AG04449 (cell line): ENCODE measurements around the gene JUN.
A peak's percentile ranks its signal among the peaks of the same experiment; 100 is the strongest.

ENCODE experiments used
- CTCF ChIA-PET: fragments of 350-600 bp; formaldehyde crosslinking; extraction: SDS; loops from one replicate; lab custom pipeline; 2021; ENCODE audit warnings: antibody characterized with exemption; lab: Yijun Ruan, JAX
- POLR2A ChIA-PET: fragments of 400-600, 350-600 bp; formaldehyde crosslinking; extraction: SDS; loops from one replicate; lab custom pipeline; 2020; ENCODE audit warnings: antibody characterized with exemption, inconsistent platforms; lab: Yijun Ruan, JAX
- DNase-seq: peaks from one replicate; pipeline ENCODE4 v3.0.0-alpha.2; 2010; ENCODE audit warnings: low read depth, low spot score
- H3K4me3 ChIP-seq: 2 replicates; pipeline ENCODE4 v1.5.1; 2011; ENCODE audit warnings: low read depth, mild to moderate bottlenecking, control low read depth, low read length
- CTCF ChIP-seq: IDR thresholded peaks from one replicate; pipeline ENCODE4 v1.5.1; 2011; ENCODE audit warnings: mild to moderate bottlenecking, moderate library complexity, low read length, control low read depth, inconsistent platforms; ENCODE audit not compliant: insufficient read depth; ENCODE audit errors: missing control alignments

Gene JUN

DNA sequence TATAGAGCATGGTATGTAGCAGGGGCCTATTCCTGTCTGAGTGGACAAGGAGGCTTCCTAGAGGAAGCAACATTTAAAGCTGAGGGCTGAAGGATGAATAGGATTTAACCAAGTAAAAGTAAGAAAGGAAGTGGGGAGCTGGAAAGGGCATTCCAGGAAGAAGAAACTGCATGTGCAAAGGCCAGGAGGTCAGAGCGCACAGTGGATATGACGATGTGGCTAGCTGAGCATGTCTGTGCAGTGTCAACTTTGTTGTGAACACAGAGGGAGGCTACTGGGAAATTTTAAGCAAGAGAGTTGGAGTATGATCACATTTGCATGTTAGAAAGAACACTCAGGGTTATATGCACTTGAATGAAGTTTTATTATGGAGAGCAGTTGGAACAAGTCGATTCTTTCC is 28.6 kb upstream of the JUN start:
- no peak for DNase-seq
- no peak overlapping the region for H3K4me3 ChIP-seq
- TF ChIP-seq CTCF: no peak
- ChIA-PET CTCF (no interaction called here), POLR2A (interaction anchor here (0.9 kb wide), 1 partner anchor 29 kb away, joined by 4 read pairs; the partner anchor contains the start of gene JUN)

DNA sequence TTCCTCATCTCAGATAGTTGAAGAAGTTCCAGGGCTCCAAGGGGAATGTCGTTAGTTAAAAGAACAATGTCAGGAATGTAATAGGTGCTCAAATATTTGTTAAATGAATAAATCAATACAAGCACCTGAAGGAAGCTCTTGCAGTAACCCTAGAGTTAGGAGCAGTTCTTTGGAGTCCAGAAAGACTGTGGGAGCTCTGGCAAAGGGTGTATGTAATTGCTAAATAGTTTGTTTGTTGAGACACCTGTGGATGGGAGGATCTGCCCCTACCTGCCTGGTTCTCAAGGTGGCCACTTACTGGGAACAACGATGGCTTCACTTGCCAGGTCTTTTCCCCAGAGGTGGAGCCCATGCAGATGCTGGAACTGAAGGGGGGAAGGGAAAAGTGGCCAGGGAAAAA is 27.5 kb upstream of the JUN start:
- H3K4me3 ChIP-seq: no peak overlapping the region
- TF ChIP-seq CTCF: no peak
- ChIA-PET CTCF (no interaction called here), POLR2A (no interaction called here)
- DNase-seq: no peak

DNA sequence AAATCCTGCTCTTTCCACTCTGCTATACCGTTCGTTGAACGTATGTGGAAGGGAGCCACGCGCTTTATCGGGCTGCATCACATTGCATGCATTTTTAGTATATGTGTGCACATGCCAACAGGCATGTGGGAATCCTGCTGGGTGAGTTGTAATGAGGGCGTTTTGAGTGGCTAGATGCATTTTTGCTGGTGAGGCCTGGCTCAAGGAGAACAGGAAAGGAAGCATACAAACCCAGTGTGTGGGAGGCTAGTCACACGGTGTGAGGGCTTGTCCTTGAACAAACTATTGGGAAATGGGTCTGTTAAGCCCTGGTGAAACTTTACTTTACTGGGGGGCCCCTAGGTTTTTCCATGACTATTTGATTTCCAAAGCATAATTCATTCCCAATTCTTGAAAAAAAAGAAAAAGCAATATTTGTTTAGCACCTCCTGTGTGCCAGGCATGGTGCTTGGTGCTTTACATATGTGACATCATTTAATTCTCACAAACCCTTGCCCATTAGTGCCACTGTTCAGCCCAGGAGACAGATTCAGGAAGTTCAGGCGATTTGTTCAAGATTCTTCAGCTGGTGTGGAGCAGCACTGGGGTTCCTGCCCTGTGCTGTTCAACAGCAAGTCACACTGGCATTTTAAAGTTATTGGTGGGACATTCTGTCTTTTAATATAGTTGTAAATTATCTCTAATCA is 25.6 kb upstream of the JUN start:
- peak; percentile 88 for DNase-seq
- POLR2A ChIA-PET: interaction anchor here (0.7 kb wide), 1 partner anchor 364 kb away, joined by 3 read pairs; no protein-coding TSS in a partner anchor
- TF ChIP-seq CTCF: no peak
- no peak overlapping the region for H3K4me3 ChIP-seq
- CTCF ChIA-PET: no interaction called here

DNA sequence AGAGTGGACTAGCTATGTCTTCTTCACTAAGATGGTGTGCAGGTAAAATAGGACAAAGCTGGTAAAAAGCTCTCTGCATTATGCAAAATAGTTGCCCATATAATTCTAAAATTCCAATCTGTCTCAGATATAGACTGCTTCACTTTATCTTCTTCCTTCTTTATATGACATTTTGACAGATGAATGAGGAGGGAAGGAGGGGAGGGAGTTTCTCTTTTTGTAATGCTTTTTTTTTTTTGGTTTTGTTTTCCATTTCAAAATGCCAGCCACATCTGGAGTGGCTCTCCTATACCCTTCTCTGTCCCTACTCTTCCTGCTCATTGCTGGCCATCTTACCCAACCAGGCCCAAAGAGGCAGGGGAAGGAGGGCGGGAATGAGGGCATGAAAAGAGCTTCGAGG is 24.2 kb upstream of the JUN start:
- ChIA-PET POLR2A (interaction anchor here (0.8 kb wide), 1 partner anchor 24 kb away, joined by 3 read pairs; the partner anchor contains the start of gene JUN), CTCF (interaction anchor here (0.6 kb wide), 1 partner anchor 70 kb away, joined by 3 read pairs; no protein-coding TSS in a partner anchor)
- no peak for DNase-seq
- TF ChIP-seq CTCF: no peak
- no peak overlapping the region for H3K4me3 ChIP-seq

GRCh38 chr1:58805716-58806571 is 22.1 kb upstream of the JUN start:
- H3K4me3 ChIP-seq: no peak overlapping the region
- no peak for DNase-seq
- TF ChIP-seq CTCF: no peak
- CTCF ChIA-PET: no interaction called here
- POLR2A ChIA-PET: no interaction called here
